D341Med (cell line): ENCODE data around the gene PCDHA7.
"Not testable (repeated sequence)": the region's sequence is repeated elsewhere in the genome, so short reads cannot be mapped to it uniquely, and the experiment has no call there.

Experiments used
- DNase-seq: peaks from one replicate; pipeline ENCODE4 v3.0.0; 2012; ENCODE audit warnings: low spot score

Gene PCDHA7, protein sequence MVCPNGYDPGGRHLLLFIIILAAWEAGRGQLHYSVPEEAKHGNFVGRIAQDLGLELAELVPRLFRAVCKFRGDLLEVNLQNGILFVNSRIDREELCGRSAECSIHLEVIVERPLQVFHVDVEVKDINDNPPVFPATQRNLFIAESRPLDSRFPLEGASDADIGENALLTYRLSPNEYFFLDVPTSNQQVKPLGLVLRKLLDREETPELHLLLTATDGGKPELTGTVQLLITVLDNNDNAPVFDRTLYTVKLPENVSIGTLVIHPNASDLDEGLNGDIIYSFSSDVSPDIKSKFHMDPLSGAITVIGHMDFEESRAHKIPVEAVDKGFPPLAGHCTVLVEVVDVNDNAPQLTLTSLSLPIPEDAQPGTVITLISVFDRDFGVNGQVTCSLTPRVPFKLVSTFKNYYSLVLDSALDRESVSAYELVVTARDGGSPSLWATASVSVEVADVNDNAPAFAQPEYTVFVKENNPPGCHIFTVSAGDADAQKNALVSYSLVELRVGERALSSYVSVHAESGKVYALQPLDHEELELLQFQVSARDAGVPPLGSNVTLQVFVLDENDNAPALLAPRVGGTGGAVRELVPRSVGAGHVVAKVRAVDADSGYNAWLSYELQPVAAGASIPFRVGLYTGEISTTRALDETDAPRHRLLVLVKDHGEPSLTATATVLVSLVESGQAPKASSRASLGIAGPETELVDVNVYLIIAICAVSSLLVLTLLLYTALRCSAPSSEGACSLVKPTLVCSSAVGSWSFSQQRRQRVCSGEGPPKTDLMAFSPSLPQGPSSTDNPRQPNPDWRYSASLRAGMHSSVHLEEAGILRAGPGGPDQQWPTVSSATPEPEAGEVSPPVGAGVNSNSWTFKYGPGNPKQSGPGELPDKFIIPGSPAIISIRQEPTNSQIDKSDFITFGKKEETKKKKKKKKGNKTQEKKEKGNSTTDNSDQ

GRCh38 chr5:140833993-140834392 is at the start of gene PCDHA7:
PCDHA7 (plus strand) TSS chr5:140834269; CDS start chr5:140834384, 115 bp downstream.
- DNase-seq = no peak

GRCh38 chr5:140785905-140786686 is 48.0 kb upstream of the PCDHA7 start, which contains the start of gene PCDHA1:
PCDHA1 (plus strand) TSS chr5:140786140.
- DNase-seq = no peak

GRCh38 chr5:140787422-140787821 is 46.6 kb upstream of the PCDHA7 start:
- DNase-seq = not testable (repeated sequence)

- not testable (repeated sequence) for DNase-seq
Measured at GRCh38 chr5:140787849-140788504, 46.1 kb upstream of the PCDHA7 start.

- DNase-seq = no peak
Measured at GRCh38 chr5:140791089-140791488, 43.0 kb upstream of the PCDHA7 start.

DNA sequence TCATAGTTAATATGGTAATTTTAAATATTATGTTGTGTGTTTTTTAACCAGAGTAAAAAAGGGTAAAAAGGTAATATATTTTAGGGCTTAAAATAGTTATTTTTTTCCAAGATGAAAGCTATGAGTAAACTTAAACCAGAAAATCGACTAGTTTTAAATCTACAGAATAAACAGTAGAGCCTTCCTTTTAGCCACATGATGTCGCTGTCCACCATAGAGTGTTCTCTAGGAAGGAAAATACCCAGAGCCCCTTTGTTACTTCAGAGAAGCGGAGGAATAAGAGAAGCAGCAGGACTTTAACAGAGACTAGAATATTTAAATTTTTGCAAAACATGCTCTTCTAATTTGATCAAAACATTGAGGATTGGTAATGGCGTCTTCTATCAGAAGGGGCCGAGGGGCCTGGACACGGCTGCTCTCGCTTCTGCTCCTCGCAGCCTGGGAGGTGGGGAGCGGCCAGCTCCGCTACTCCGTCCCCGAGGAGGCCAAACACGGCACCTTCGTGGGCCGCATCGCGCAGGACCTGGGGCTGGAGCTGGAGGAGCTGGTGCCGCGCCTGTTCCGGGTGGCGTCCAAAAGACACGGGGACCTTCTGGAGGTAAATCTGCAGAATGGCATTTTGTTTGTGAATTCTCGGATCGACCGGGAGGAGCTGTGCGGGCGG is 39.3 kb upstream of the PCDHA7 start, which contains the start of gene PCDHA2:
PCDHA2 (plus strand) TSS at position 258 of the 664 bp plus-strand sequence.
- DNase-seq = no peak

- no peak for DNase-seq
Measured at GRCh38 chr5:140795259-140795641, 38.8 kb upstream of the PCDHA7 start.

- not testable (repeated sequence) for DNase-seq
Measured at GRCh38 chr5:140796072-140796717, 37.9 kb upstream of the PCDHA7 start.

DNA sequence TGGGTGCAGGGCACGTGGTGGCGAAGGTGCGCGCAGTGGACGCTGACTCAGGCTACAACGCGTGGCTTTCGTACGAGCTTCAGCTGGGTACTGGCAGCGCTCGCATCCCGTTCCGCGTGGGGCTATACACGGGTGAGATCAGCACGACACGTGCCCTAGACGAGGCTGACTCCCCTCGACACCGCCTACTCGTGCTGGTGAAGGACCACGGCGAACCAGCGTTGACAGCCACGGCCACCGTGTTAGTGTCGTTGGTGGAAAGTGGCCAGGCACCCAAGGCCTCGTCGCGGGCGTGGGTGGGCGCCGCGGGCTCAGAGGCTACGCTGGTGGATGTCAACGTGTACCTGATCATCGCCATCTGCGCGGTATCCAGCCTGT is 37.4 kb upstream of the PCDHA7 start:
- DNase-seq = no peak

DNA sequence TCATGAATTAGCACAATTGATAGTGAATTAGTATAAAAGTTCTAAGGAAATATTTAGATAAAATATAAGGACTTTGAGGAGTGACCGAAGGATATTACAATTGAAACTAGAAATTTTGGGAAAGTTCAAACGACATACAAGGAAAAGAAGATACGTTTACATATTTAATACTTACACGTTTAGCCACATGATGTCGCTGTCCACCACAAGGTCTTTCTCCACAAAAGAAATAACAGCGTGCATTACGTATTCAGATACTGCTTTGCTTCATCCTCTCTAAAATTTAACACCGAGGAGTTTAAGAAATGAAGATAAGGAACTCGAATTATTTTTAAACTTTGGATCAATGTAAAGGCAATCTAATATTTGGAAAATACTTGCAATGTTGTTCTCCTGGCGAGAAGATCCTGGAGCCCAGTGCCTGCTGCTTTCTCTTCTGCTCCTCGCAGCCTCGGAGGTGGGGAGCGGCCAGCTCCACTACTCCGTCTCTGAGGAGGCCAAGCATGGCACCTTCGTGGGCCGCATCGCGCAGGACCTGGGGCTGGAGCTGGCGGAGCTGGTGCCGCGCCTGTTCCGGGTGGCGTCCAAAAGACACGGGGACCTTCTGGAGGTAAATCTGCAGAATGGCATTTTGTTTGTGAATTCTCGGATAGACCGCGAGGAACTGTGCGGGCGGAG is 33.1 kb upstream of the PCDHA7 start, which contains the start of gene PCDHA3:
PCDHA3 (plus strand) TSS at position 242 of the 678 bp plus-strand sequence.
- DNase-seq = no peak

GRCh38 chr5:140801494-140801841 is 32.6 kb upstream of the PCDHA7 start:
- no peak for DNase-seq

DNA sequence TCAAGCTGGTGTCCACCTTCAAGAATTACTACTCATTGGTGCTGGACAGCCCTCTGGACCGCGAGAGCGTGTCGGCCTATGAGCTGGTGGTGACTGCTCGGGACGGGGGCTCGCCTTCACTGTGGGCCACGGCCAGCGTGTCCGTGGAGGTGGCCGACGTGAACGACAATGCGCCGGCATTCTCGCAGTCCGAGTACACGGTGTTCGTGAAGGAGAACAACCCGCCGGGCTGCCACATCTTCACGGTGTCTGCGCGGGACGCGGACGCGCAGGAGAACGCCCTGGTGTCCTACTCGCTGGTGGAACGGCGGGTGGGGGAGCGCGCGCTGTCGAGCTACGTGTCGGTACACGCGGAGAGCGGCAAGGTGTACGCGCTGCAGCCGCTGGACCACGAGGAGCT is 31.7 kb upstream of the PCDHA7 start:
- DNase-seq = not testable (repeated sequence)

GRCh38 chr5:140802781-140803271 is 31.2 kb upstream of the PCDHA7 start:
- no peak for DNase-seq

DNA sequence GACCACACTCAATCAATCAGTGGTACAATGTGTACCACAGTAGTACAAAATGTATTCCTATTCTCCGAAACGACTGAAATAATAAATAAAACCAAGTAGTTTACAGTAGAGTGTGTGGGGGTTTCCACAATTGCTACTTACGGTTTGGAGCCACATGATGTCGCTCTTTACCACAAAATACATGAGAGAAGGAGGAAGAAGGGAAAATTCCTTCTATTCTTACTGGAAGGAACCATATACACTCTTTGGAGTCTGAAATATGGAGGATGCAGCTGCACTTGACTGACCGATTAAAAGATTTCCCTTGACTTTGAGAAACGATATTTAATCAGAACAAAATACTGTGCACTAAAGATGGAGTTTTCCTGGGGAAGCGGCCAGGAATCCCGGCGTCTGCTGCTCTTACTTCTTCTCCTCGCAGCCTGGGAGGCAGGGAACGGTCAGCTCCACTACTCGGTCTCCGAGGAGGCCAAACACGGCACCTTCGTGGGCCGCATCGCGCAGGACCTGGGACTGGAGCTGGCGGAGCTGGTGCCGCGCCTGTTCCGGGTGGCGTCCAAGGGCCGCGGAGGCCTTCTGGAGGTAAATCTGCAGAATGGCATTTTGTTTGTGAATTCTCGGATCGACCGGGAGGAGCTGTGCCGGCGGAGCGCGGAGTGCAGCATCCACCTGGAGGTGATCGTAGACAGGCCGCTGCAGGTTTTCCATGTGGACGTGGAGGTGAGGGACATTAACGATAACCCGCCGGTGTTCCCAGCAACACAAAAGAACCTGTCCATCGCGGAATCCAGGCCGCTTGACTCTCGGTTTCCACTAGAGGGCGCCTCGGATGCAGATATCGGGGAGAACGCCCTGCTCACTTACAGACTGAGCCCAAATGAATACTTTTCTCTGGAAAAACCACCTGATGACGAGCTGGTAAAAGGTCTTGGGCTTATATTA is 27.0 kb upstream of the PCDHA7 start, which contains the start of gene PCDHA4:
PCDHA4 (plus strand) TSS at position 235 of the 942 bp plus-strand sequence.
- peak; percentile 55 for DNase-seq

GRCh38 chr5:140808241-140808888 is 25.7 kb upstream of the PCDHA7 start:
- DNase-seq = not testable (repeated sequence)

- no peak for DNase-seq
Measured at GRCh38 chr5:140808889-140809291, 25.2 kb upstream of the PCDHA7 start.

DNA sequence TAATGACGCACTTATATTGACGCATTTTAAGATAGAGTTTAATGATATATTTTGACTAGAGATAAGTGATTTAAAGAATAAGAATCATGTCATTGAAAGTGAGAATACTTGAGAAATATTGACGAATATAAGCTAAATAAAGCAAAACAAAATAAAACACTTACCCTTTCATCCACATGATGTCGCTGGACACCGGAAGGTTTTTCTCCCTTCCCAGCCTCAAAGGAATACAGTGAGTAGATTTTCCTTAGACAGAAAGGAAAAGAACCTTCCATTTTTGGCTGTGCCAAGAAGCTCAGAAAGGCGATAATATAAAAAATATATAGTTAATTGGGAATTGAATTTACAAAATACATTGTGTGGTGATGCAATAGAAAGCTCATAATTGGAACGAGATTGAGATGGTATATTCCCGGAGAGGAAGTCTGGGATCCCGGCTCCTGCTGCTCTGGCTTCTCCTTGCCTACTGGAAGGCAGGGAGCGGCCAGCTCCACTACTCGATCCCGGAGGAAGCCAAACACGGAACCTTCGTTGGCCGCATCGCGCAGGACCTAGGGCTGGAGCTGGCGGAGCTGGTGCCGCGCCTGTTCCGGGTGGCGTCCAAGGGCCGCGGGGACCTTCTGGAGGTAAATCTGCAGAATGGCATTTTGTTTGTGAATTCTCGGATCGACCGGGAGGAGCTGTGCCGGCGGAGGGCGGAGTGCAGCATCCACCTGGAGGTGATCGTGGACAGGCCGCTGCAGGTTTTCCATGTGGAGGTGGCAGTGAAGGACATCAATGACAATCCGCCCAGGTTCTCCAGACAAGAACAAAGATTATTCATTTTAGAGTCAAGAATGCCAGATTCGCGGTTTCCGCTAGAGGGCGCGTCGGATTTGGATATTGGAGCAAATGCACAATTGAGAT is 12.4 kb upstream of the PCDHA7 start, which contains the start of gene PCDHA5:
PCDHA5 (plus strand) TSS at position 239 of the 906 bp plus-strand sequence.
- no peak for DNase-seq
